HG02884 (cell line): ENCODE results near the gene RBM17.
"Not testable (repeated sequence)": the region's sequence is repeated elsewhere in the genome, so short reads cannot be mapped to it uniquely, and the experiment has no call there.

Experiments used
- ATAC-seq: cut with Tn5 transposase; IDR thresholded peaks from one replicate; pipeline ENCODE4 v1.9.1; 2021; ENCODE audit warnings: mild to moderate bottlenecking, moderate library complexity; ENCODE audit not compliant: unreplicated experiment

Gene RBM17

GRCh38 chr10:6109444-6109775 is 20.6 kb downstream of the RBM17 start:
- no peak for ATAC-seq

DNA sequence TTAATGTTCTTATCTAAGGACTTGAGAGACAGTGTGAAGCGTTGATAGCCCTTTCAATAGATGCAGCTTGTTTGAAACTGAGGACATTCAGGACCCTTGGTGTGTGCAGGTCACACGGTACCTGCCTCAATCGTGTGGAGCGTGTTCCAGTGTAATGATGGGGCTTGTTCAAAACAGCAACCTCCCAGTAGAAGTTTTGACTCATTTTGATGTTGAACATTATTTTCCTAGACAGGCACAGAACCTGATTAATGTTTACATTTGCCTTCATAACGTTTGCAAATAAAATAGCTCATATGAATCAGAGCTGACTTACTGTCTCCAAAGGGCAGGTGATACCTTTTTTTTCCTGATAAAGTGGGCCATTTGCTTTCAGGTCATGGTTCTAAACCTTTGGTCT is 21.3 kb downstream of the RBM17 start:
- no peak for ATAC-seq

DNA sequence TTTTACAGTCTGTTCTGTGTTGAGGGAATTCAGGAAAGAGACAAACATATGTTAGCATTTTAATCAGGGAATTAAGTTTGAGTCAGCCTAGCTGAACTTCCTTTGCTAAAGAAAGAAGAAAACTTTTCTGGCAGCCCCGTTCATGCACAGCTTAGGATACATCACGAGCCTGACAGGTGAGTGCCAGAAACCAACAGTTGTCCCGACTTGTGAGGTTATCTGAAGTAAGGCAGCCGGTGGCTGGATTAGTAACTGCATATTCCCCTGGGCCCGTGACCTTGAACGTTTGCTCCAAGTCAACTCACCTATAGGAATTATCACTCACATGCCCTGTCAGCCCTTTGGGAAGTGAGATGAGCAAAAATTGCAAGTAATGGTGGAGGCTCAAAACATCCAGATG is 24.1 kb downstream of the RBM17 start:
- ATAC-seq, result no peak

- no peak for ATAC-seq
Measured at GRCh38 chr10:6114299-6114698, 25.5 kb downstream of the RBM17 start.

GRCh38 chr10:6114805-6115341 is 26.0 kb downstream of the RBM17 start:
- no peak for ATAC-seq

DNA sequence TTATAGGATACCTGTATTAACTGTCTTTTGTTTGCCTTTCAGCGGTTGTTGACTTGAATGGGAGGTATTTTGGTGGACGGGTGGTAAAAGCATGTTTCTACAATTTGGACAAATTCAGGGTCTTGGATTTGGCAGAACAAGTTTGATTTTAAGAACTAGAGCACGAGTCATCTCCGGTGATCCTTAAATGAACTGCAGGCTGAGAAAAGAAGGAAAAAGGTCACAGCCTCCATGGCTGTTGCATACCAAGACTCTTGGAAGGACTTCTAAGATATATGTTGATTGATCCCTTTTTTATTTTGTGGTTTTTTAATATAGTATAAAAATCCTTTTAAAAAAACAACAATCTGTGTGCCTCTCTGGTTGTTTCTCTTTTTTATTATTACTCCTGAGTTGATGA is 26.6 kb downstream of the RBM17 start:
- ATAC-seq, result no peak

DNA sequence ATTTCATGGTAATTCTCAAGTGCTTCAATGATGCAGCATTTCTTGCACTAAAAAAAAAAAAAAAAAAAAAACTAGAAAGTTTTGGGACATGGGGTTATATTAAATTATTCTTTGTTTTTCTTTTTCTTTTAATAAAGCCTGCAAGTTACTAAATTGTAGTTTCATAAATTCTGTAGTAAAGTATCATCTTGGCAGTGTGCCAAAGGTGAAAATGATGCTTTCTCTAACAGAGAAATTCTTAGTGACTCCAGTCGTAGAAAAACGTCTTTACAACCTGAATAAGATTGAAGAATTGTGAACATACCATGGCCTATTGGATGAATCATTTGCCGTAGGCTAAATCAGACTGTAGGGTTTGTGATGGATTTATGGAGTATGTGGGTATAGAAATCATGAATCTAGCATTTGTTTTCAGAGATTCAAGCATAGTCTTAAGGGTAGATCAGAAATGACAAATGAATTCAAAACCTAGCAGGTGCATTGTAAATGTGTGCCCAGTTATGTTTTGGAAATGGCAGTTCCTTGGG is 27.1 kb downstream of the RBM17 start:
- no peak for ATAC-seq

DNA sequence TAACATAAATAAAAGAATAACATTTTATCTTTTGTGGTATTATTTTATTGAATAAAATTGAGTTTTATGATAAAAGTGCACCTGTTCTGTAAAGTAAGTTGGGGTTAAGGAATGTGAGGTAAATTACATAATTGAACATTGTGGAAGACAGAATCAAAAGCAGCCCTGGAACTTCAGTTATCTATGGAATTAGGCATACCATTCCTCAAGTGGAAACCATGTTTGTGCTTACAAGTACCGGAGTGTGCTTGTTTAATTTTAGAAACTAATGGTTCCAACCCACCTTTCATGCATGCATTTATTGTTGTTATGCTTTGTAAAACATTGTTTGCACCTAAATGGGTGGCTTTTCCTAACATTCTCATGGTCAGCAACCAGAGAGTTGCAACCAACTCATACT is 28.0 kb downstream of the RBM17 start:
- no peak for ATAC-seq

DNA sequence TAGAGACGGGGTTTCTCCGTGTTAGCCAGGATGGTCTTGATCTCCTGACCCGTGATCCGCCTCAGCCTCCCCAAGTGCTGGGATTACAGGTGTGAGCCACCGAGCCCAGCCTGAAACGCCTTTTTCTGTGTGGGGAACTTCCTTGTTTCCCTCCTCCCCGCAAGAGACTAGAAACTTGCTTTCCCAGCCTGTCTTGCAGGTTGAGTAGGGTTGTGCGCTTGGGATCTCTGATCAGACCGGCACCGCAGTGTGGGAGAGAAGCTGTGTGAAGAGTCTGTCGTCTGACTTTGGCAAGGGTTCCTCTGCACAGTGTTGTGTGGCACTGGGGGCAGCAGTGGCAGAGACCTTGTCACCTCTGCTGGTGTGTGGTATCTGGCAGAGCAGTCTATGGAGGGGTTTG is 28.9 kb downstream of the RBM17 start:
- ATAC-seq, result no peak

DNA sequence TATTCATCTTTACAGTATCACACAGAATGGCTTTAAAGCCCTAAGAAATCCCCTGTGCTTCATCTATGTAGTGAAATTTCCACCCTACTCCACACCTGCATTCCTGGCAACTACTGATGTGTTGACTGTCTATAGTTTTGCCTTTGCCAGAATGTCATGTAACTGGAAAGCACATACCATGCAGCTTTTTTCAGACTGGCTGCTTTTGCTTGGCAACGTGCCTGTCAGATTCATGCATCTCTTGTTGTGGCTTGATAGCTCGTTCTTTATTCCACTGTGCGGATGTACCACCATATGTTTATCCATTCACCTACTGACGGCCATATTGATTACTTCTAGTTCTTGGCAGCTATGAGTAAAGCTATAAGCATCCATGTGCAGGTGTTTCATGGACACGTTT is 30.6 kb downstream of the RBM17 start:
- ATAC-seq, result no peak

- ATAC-seq, result no peak
Measured at GRCh38 chr10:6119962-6120361, 31.1 kb downstream of the RBM17 start.

DNA sequence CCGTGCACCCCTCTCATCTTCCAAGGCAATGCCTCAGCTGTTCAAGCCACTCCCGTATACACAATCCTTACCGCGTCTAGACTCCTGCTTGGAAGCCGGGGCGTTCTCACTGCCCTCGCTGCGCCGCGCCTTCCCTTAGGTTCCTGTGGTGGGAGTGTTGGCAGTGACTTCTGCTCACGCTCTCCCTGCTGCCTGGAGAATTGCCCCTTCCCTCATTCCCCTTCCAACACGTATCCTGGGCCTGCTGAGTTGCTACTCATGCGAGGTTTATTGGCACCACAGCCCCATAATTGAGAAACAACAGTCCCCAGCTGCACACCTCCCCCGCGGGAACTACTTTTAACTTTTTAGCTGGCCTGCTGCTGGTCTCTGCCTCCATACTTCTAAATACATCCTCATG is 31.9 kb downstream of the RBM17 start:
- no peak for ATAC-seq

GRCh38 chr10:6121146-6121545 is 32.3 kb downstream of the RBM17 start:
- ATAC-seq, result no peak

- no peak for ATAC-seq
Measured at GRCh38 chr10:6123532-6123931, 34.7 kb downstream of the RBM17 start.

GRCh38 chr10:6124666-6125065 is 35.8 kb downstream of the RBM17 start:
- ATAC-seq, result no peak

- not testable (repeated sequence) for ATAC-seq
Measured at GRCh38 chr10:6127461-6127860, 38.6 kb downstream of the RBM17 start.

- no peak for ATAC-seq
Measured at GRCh38 chr10:6128087-6128486, 39.3 kb downstream of the RBM17 start.

DNA sequence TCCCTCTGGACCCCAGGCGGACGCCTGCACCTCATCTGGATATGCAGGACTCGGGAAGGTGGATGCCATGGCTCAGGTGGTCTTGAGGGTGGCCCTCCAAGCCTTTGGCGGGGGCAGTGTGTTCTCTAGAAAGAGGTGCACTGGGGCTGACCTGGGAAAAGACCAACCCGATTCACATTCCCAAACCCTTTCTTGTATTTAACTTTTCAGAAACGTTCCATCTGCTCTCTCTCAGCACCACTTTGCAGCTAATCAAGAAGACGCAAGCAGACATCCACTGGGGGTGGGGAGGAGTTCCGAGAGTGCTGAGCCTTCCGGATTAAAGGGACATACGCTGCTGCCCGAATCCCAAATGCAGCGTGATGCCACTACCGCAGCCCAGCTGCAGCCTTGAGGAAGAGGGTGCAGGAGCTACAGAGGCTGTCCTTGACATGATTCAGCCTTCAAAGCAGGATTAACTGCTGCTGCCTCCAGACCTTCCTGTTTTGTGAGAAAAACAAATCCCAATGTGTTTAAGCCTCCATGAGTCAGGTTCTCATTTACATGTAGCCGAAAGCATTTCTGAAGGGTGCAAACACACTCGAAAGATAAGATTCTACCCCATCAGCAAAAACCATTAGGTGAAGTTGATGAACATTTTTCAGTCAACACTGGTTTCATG is 39.9 kb downstream of the RBM17 start:
- no peak for ATAC-seq

DNA sequence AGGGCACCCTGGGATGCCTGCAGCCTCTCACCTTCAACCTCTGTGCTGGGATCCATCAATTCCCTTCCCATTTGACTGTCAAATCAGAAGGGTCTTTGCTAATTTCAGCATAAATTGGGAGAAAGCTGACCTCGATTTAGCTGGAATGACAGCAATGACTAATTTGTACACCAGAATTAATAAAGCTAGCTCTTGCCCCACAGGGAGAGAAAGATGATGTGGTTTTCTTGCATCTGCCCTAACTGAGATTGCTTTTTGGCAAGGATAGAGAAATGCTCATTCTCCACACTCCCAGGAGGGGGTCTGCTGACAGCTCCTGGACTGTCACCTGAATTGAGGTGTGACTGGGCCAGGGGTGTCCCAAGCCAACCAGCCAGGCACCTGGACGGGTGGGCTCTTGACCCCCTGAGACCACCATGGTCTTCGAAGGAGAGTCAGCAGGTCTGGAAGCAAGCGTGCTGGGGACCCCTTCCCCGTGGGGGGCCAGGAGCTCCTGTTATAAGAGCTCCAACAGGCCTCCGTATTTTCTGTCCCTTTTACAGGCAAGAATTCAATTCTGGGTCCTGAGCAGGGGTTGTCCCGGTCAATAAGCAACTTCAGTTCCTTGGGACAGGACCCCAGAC is 42.1 kb downstream of the RBM17 start:
- no peak for ATAC-seq

GRCh38 chr10:6133331-6134098 is 44.7 kb downstream of the RBM17 start:
- ATAC-seq, result no peak

DNA sequence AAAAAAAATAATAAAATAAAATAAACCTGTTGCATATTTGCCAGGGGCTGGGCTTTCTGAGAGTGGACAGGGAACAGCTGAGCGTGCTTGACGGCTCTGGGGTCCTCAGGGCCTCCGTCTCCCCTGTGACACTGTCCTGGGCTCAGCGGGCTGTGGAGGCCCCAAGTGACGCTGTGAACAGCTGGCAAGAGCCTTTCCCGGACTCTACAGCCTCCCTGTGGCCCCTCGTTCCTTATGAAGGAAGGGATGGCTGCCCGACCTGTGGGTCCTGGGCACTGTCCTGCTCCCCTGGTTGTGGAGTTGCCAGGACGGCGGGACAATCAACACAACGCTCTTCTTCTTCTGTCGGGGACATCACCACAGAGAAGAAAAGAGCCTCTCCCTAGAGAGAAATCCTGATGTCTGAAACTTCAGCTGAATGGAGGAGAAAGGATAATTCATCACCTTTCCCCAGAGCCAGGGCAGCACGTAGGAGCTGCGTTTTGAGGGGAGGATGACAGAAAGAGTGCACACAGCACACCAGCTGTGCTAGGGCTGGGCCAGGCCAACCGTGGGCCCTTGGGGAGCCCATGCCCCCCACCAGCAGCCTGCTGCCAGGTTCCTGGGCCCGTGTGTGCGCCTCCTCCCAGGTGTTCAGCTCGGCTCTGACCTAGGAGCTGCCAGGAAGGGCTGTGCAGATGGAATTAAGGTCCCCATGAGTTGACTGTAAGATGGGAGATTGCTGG is 45.4 kb downstream of the RBM17 start:
- no peak for ATAC-seq
